Mucosa of descending colon (tissue), 3 donors: ENCODE results near the gene PDE4A. TPM values are rescaled to one million over a fixed set of nuclear protein-coding genes. Genes with fewer than 3 reads are reported as not detected.

ENCODE experiments used
- ATAC-seq: fragments of 200-7000 bp; cut with Tn5 transposase; one replicate; pipeline ENCODE4 v1.9.1; 2020; ENCODE audit warnings: mild to moderate bottlenecking, moderate library complexity
- DNase-seq, 3 donors: peaks; one replicate each; pipeline ENCODE4 v3.0.0-alpha.2; 2020
- H3K36me3 ChIP-seq: fragments of 200-600 bp; one replicate; pipeline ENCODE4 v1.8.0; 2021; ENCODE audit warnings: low read depth, mild to moderate bottlenecking
- H3K4me1 ChIP-seq: fragments of 200-600 bp; one replicate; pipeline ENCODE4 v1.8.0; 2021; ENCODE audit warnings: low read depth, mild to moderate bottlenecking
- H3K4me3 ChIP-seq: fragments of 200-600 bp; one replicate; pipeline ENCODE4 v1.8.0; 2021; ENCODE audit warnings: mild to moderate bottlenecking
- H3K9me3 ChIP-seq: fragments of 200-600 bp; one replicate; pipeline ENCODE4 v1.8.0; 2021; ENCODE audit warnings: mild to moderate bottlenecking
- CTCF ChIP-seq: fragments of 200-600 bp; IDR thresholded peaks from one replicate; pipeline ENCODE4 v1.8.0; 2022; ENCODE audit warnings: antibody characterized with exemption, mild to moderate bottlenecking
- intact Hi-C, 2 donors: fragments of 100-400 bp; cut with DNase I in 1 of 2; cut with micrococcal nuclease in 1 of 2; formaldehyde crosslinking; loops; one replicate each; pipeline versions ENCODE4 v1.11.0 to v1.11.1; 2022; cut with DNase I, micrococcal nuclease
- total RNA-seq, 3 donors: library from RNA; stranded (reverse); fragmentation: NEBNext Ultra II Directional in 2 of 3; extraction: Animal tissue kit (Norgen Biotek cat#: 25700) in 2 of 3; gene quantifications; one replicate each; pipeline versions ENCODE4 v1.2.1 to v1.2.4, GENCODE V29; 2021 to 2023
- donor health status: DM: no; HTN: no; CAD: no; lungs with moderate emphysema.
- donor health status: DM: no; HTN: no; CAD: no.
- donor health status: DM: no; HTN: yes; CAD: no.

PDE4A gene
- total RNA-seq, 3 donors from 2014 or later = 7.0 to 27.4 (median 14.7) TPM

DNA sequence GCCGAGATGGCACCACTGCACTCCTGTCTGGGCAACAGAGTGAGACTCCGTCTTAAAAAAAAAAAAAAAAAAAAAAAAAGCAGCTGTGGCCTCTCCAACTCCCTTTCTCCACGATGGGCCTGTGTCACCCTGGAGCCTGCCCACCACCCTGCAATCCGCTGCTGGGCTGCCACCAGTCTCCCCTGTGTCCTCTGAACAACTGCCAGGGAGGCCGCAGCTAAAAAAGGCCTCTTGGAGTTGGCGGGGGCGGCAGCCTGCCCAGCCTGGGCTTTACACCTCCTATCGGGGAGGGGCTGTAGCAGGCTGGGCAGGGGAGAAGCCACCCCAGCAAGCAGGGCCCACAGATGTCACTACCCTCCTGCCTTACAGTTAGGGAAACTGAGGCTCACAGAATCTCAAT is 20.5 kb upstream of the PDE4A start:
- no peak for TF ChIP-seq CTCF
- no peaks in the 10 kb centered on the region for H3K9me3 ChIP-seq
- no peak for DNase-seq
- no peak overlapping the region for H3K4me3 ChIP-seq
- H3K4me1 ChIP-seq = peaks cover 28% of the 10 kb centered on the region
- intact Hi-C loops = no loop called here
- ATAC-seq = no peak
- peaks cover 1% of the 10 kb centered on the region for H3K36me3 ChIP-seq

- H3K9me3 ChIP-seq = no peaks in the 10 kb centered on the region
- peak; percentile 4 for ATAC-seq
- no peak for TF ChIP-seq CTCF
- intact Hi-C loops = no loop called here
- peaks cover 34% of the 10 kb centered on the region for H3K4me1 ChIP-seq
- H3K36me3 ChIP-seq = no peaks in the 10 kb centered on the region
- peak in 1 of 3 donors; percentile 54 for DNase-seq
- peak overlapping the region; percentile 88 for H3K4me3 ChIP-seq
These were observed 17.8 kb upstream of the PDE4A start for GRCh38 chr19:10402441-10403038.

DNA sequence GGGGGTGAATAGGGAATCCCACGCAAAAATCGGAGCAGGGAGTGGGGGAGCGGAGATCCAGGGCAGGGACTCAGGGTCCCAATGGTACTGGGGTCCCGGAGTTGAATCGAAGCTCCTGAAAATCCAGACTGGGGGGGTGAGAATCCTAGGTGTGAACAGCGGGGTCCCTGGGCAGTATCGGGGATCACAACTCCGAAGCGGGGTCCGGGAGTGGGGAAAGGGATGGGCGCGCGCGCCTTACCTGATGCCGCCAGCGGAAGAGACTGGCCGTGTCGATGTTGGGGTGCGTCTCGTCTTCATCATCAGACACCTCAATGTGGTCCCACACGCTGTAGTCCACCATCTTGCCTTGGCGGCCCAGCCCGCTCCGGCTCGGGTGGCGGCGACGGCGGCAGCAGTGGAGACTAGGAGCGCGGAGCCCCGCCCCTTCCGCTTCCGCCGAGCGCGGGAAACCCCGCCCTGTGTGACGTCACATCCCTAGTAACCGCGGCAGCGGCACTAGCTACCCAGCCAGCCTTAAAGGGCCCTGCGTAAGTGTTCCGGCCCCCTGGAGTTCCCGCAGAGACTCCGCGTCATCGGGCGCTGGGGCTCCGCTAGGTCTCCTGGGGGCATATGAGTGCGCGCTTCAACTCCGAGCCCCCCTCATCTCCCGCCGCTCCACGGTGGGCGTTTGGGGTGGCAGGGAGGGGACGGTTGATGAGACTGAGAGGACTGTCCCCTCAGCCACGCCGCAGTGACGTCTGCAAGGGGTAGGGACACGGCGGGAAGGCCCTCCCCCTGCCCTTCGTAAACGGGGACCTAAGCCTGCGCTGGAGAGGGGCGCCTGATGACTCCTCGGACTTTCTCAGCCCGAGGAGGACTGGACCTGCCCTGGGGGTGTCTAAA is 17.0 kb upstream of the PDE4A start, which contains the start of gene CDC37:
Gene CDC37 (minus strand): TSS at position 406 of the 885 bp plus-strand sequence. CDS start 63 bp downstream, at position 343.
- intact Hi-C loops = no loop called here
- peak; percentile 94 for ATAC-seq

DNA sequence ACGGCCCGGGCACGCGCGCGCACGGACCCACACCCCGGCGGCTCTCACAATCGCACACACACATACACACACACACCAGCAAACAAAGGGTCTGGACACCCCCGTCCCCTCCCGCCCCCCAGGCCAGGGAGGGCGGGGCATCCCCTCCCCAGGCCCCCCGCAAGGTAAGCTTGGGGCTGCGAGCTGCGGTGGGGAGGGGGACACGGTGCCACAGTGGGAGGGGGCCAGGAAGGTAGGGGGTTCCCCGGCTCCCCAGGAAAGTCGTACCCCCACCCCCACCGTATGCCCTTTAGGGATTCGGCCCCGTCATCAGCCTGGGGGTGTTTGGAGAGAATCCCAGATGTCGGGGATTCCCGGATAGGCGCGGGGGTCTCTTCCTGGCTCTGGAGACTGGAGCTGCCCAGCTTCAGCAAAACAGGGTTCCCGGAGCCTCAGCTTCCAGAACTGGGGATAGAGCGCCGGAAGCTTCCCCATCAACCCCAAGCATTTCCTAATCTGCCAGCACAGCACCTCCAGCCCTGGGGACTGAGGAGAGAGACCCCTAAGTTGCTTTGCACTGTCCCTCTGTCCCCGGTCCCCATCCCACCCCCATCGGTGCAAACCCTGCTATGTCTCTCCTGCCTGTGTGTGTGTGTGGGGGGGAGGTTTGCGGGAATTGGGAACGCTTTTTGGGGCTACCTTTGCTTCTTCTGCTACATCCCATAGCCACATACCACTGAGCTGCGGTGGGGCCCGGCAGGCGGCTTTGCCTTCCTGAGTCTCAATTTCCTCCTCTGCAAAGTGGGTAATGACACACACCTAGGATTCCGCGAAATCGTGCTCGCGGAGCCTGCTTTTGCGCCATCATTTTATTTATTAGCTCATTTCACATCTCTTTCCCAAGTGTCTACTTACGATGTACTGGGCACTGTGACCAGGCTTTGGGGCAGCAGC is 15.2 kb upstream of the PDE4A start:
- DNase-seq (peak in 1 of 3 donors; percentile 49), ATAC-seq (no peak)
- intact Hi-C loops = no loop called here
- TF ChIP-seq CTCF = no peak
- Histone ChIP-seq H3K9me3 (no peaks in the 10 kb centered on the region), H3K4me3 (no peak overlapping the region), H3K36me3 (no peaks in the 10 kb centered on the region), H3K4me1 (peaks cover 34% of the 10 kb centered on the region)

More for the DNA sequence above, 17.0 kb upstream of the PDE4A start, which contains the start of gene CDC37:
- H3K4me1 ChIP-seq = peaks cover 34% of the 10 kb centered on the region
- peak within 1 kb of the TSS; percentile 88 for H3K4me3 ChIP-seq
- H3K9me3 ChIP-seq = no peaks in the 10 kb centered on the region
- peak; percentile 97 to 99 (median 98) for DNase-seq
- TF ChIP-seq CTCF = no peak
- H3K36me3 ChIP-seq = no peaks in the 10 kb centered on the region

DNA sequence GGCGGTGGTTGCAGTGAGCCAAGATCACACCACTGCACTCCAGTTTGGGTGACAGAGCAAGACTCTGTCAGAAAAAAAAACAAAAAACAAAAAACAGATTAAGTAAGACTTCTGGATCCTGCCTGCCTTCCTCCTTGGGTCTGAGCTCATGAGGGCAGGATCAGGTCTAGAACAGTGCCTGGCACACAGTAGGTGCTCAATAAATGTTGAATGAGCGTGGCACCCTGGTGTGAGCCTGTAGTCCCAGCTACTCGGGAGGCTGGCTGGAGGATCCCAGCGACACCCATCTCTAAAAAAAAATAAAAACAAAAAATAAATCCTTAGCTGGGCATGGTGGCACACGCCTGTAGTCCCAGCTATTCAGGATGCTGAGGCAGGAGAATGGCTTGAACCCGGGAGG is 14.1 kb upstream of the PDE4A start:
- H3K4me1 ChIP-seq = peaks cover 25% of the 10 kb centered on the region
- DNase-seq (no peak), ATAC-seq (no peak)
- intact Hi-C loops = no loop called here
- TF ChIP-seq CTCF = no peak
- no peaks in the 10 kb centered on the region for H3K36me3 ChIP-seq
- no peaks in the 10 kb centered on the region for H3K9me3 ChIP-seq
- H3K4me3 ChIP-seq = no peak overlapping the region
